GM12891 (cell line): ENCODE measurements around the gene MYEOV.

Experiments
- POLR2A ChIP-seq: IDR thresholded peaks from 2 replicates; pipeline ENCODE4 v1.6.1; 2011; ENCODE audit warnings: low read depth, low read length, control low read depth
- POLR2AphosphoS5 ChIP-seq: IDR thresholded peaks from 2 replicates; pipeline ENCODE4 v1.6.1; 2011; ENCODE audit warnings: low read depth, low read length, control low read depth

GRCh38 chr11:69314555-69314954 lies 20.6 kb downstream of the MYEOV start:
- no peak for TF ChIP-seq POLR2AphosphoS5
- no peak for TF ChIP-seq POLR2A
